Measurements from ENCODE around the gene NRGN. TPM values are rescaled to one million over a fixed set of nuclear protein-coding genes. Genes with fewer than 3 reads are reported as not detected.

Gene NRGN
- total and polyA plus RNA-seq, 2 experiments from 2014 or later = 0.23 to 0.32 TPM

GRCh38 chr11:124751741-124752470 is 12.2 kb downstream of the NRGN start, which contains the start of gene VSIG2:
VSIG2 (minus strand) TSS chr11:124752255; CDS start chr11:124752137, 118 bp downstream.
- Histone ChIP-seq H3K27ac (no peak within 1 kb of the TSS), H3K4me1 (ENCODE audit: insufficient read depth) (no peaks in the 10 kb centered on the region), H3K4me2 (ENCODE audit: unreplicated experiment) (no peak within 1 kb of the TSS), H2AFZ (no peak within 1 kb of the TSS), H3K27me3 (replicated peaks; ENCODE audit: insufficient read depth) (peaks cover 40% of the 10 kb centered on the region), H4K20me1 (ENCODE audit: insufficient read depth) (no peaks in the 10 kb centered on the region), H3K36me3 (ENCODE audit: low read depth) (no peaks in the 10 kb centered on the region), H3K9me2 (ENCODE audit: insufficient read depth) (no peaks in the 10 kb centered on the region), H3K4me3 (no peak within 1 kb of the TSS), H3F3A (ENCODE audit: insufficient read depth) (no peaks in the 10 kb centered on the region), H3K79me2 (ENCODE audit: insufficient read depth) (no peaks in the 10 kb centered on the region), H3K9me3 (ENCODE audit: low read depth) (no peaks in the 10 kb centered on the region), H3K9ac (no peak within 1 kb of the TSS)
- DNase-seq = no peak
- in situ Hi-C loops (cut with MboI) = no loop called here
- WGBS, 2 experiments (ENCODE audit: low coverage in 1 of 2, low lambda C conversion rate in 2 of 2, missing lambda C conversion rate in 2 of 2) = 11 to 19% methylated on average over 41 of the region's 42 CpGs
- TF ChIP-seq EZH2 (IDR thresholded peaks at IDR 0.05; ENCODE audit: insufficient read depth, poor library complexity, severe bottlenecking) (peak; percentile 14), EZH2phosphoT487 (IDR thresholded peaks at IDR 0.05; ENCODE audit: insufficient read depth, low read depth) (no peak)

GRCh38 chr11:124752471-124753102 is 12.8 kb downstream of the NRGN start:
- Histone ChIP-seq H3K4me2 (ENCODE audit: unreplicated experiment) (no peak overlapping the region), H3K4me3 (no peak overlapping the region), H3K9me2 (ENCODE audit: insufficient read depth) (no peaks in the 10 kb centered on the region), H3K79me2 (ENCODE audit: insufficient read depth) (no peaks in the 10 kb centered on the region), H3K4me1 (ENCODE audit: insufficient read depth) (no peaks in the 10 kb centered on the region), H4K20me1 (ENCODE audit: insufficient read depth) (no peaks in the 10 kb centered on the region), H3K9ac (no peak overlapping the region), H3F3A (ENCODE audit: insufficient read depth) (no peaks in the 10 kb centered on the region), H3K36me3 (ENCODE audit: low read depth) (no peaks in the 10 kb centered on the region), H3K27me3 (replicated peaks; ENCODE audit: insufficient read depth) (peaks cover 47% of the 10 kb centered on the region), H3K9me3 (ENCODE audit: low read depth) (no peaks in the 10 kb centered on the region), H2AFZ (no peak overlapping the region), H3K27ac (no peak overlapping the region)
- in situ Hi-C loops (cut with MboI) = no loop called here
- TF ChIP-seq EZH2phosphoT487 (IDR thresholded peaks at IDR 0.05; ENCODE audit: insufficient read depth, low read depth) (no peak), EZH2 (IDR thresholded peaks at IDR 0.05; ENCODE audit: insufficient read depth, poor library complexity, severe bottlenecking) (peak; percentile 69)
- 44 to 52% methylated on average over 10 of the region's 10 CpGs for WGBS, 2 experiments (ENCODE audit: low coverage in 1 of 2, low lambda C conversion rate in 2 of 2, missing lambda C conversion rate in 2 of 2)
- DNase-seq = no peak

- no peaks in the 10 kb centered on the region for H3K9me3 ChIP-seq (ENCODE audit: low read depth)
- in situ Hi-C loops (cut with MboI) = no loop called here
- H4K20me1 ChIP-seq (ENCODE audit: insufficient read depth) = no peaks in the 10 kb centered on the region
- H3F3A ChIP-seq (ENCODE audit: insufficient read depth) = no peaks in the 10 kb centered on the region
- H3K79me2 ChIP-seq (ENCODE audit: insufficient read depth) = no peaks in the 10 kb centered on the region
- peaks cover 53% of the 10 kb centered on the region for H3K27me3 ChIP-seq (replicated peaks; ENCODE audit: insufficient read depth)
- H3K27ac ChIP-seq = no peak overlapping the region
- no peak for DNase-seq
- H3K4me3 ChIP-seq = no peak overlapping the region
- H3K4me2 ChIP-seq (ENCODE audit: unreplicated experiment) = no peak overlapping the region
- H2AFZ ChIP-seq = no peak overlapping the region
- no peaks in the 10 kb centered on the region for H3K36me3 ChIP-seq (ENCODE audit: low read depth)
- H3K4me1 ChIP-seq (ENCODE audit: insufficient read depth) = no peaks in the 10 kb centered on the region
- H3K9me2 ChIP-seq (ENCODE audit: insufficient read depth) = no peaks in the 10 kb centered on the region
- H3K9ac ChIP-seq = no peak overlapping the region
- TF ChIP-seq EZH2phosphoT487 (IDR thresholded peaks at IDR 0.05; ENCODE audit: insufficient read depth, low read depth) (no peak), EZH2 (IDR thresholded peaks at IDR 0.05; ENCODE audit: insufficient read depth, poor library complexity, severe bottlenecking) (no peak)
Observed at GRCh38 chr11:124753205-124753604, 13.5 kb downstream of the NRGN start.

GRCh38 chr11:124753624-124754023 is 13.9 kb downstream of the NRGN start:
- Histone ChIP-seq H3K9me3 (ENCODE audit: low read depth) (no peaks in the 10 kb centered on the region), H2AFZ (no peak overlapping the region), H3F3A (ENCODE audit: insufficient read depth) (no peaks in the 10 kb centered on the region), H3K36me3 (ENCODE audit: low read depth) (no peaks in the 10 kb centered on the region), H3K79me2 (ENCODE audit: insufficient read depth) (no peaks in the 10 kb centered on the region), H3K4me1 (ENCODE audit: insufficient read depth) (peaks cover 3% of the 10 kb centered on the region; the same call in 1 of the 2 replicates), H3K9me2 (ENCODE audit: insufficient read depth) (no peaks in the 10 kb centered on the region), H3K4me3 (no peak overlapping the region), H4K20me1 (ENCODE audit: insufficient read depth) (no peaks in the 10 kb centered on the region), H3K9ac (no peak overlapping the region), H3K27me3 (replicated peaks; ENCODE audit: insufficient read depth) (peaks cover 57% of the 10 kb centered on the region), H3K27ac (no peak overlapping the region), H3K4me2 (ENCODE audit: unreplicated experiment) (no peak overlapping the region)
- TF ChIP-seq EZH2phosphoT487 (IDR thresholded peaks at IDR 0.05; ENCODE audit: insufficient read depth, low read depth) (no peak), EZH2 (IDR thresholded peaks at IDR 0.05; ENCODE audit: insufficient read depth, poor library complexity, severe bottlenecking) (no peak)
- DNase-seq = no peak
- WGBS, 2 experiments (ENCODE audit: low coverage in 1 of 2, low lambda C conversion rate in 2 of 2, missing lambda C conversion rate in 2 of 2) = 82 to 89% methylated on average over 7 of the region's 7 CpGs
- in situ Hi-C loops (cut with MboI) = no loop called here
